A549 (cell line): Measurements from ENCODE around the gene PSMB9. TPM values are rescaled to one million over a fixed set of nuclear protein-coding genes. Genes with fewer than 3 reads are reported as not detected.

ENCODE experiments used
- ATAC-seq, 2 experiments: fragments of 200-7000 bp in 1 of 2; fragments of >200 bp in 1 of 2; cut with Nextera tagmentation in 1 of 2; cut with Tn5 transposase in 1 of 2; 3 replicates each; pipeline versions ENCODE4 v1.8.0 to v1.9.1; 2018 to 2020; ENCODE audit warnings: mild to moderate bottlenecking in 1 of 2, moderate library complexity in 1 of 2
- CTCF ChIA-PET: fragments of 300-600 bp; sonication (Branson Sonifier 250); formaldehyde crosslinking; extraction: SDS; loops from one replicate; lab custom pipeline; 2021; ENCODE audit warnings: antibody characterized with exemption, inconsistent platforms; lab: Yijun Ruan, JAX
- POLR2A ChIA-PET: fragments of 350-600 bp; formaldehyde crosslinking; extraction: SDS; loops from one replicate; lab custom pipeline; 2021; ENCODE audit warnings: antibody characterized with exemption, inconsistent platforms; lab: Yijun Ruan, JAX
- DNase-seq, 2 experiments: peaks; one replicate each; pipeline versions ENCODE4 v3.0.0 to v3.0.0-alpha.2; 2011 to 2016; ENCODE audit warnings: low read depth in 1 of 2, low spot score in 1 of 2
- FAIRE-seq: peaks from 2 replicates; lab custom pipeline; 2011; peaks lifted over from hg19 to GRCh38; lab: Jason Lieb, UNC
- H3K27ac ChIP-seq, 2 experiments: fragments of >200 bp; sonication (Bioruptor Twin); formaldehyde crosslinking; 3 replicates each; pipeline ENCODE4 v1.5.1; 2016 to 2017
- H3K4me1 ChIP-seq: fragments of >200 bp; sonication (Bioruptor Twin); formaldehyde crosslinking; 3 replicates; pipeline ENCODE4 v1.6.1; 2016
- H3K4me2 ChIP-seq: fragments of >200 bp; sonication (Bioruptor Twin); formaldehyde crosslinking; 3 replicates; pipeline ENCODE4 v1.6.1; 2016
- H3K4me3 ChIP-seq: fragments of >200 bp; sonication (Bioruptor Twin); formaldehyde crosslinking; 3 replicates; pipeline ENCODE4 v1.5.1; 2016
- H3K9me3 ChIP-seq: fragments of >200 bp; sonication (Bioruptor Twin); formaldehyde crosslinking; 3 replicates; pipeline ENCODE4 v1.6.1; 2016
- CEBPB ChIP-seq, 2 experiments: fragments of >200 bp in 1 of 2; sonication (Bioruptor Twin) in 1 of 2; formaldehyde crosslinking in 1 of 2; IDR thresholded peaks; 2 replicates each; pipeline ENCODE4 v1.6.1; 2012 to 2016
- E2F6 ChIP-seq: IDR thresholded peaks from 2 replicates; pipeline ENCODE4 v1.6.1; 2012; ENCODE audit warnings: low read depth, borderline replicate concordance
- EHF ChIP-seq: fragments of 250-450 bp; sonication (Bioruptor Pico); IDR thresholded peaks from 2 replicates; pipeline ENCODE4 v1.5.0; 2020; ENCODE audit warnings: mild to moderate bottlenecking
- EHMT2 ChIP-seq: fragments of 200-600 bp; sonication (generic); IDR thresholded peaks from 2 replicates; pipeline ENCODE4 v1.6.1; 2016; ENCODE audit warnings: antibody characterized with exemption, low read depth, mild to moderate bottlenecking, moderate library complexity
- EP300 ChIP-seq, 2 experiments: fragments of >200 bp; sonication (Bioruptor Twin); formaldehyde crosslinking; IDR thresholded peaks; 2 replicates in 1 of 2; 3 replicates in 1 of 2; pipeline ENCODE4 v1.6.1; 2016 to 2017
- ESRRA ChIP-seq: fragments of 150-350 bp; IDR thresholded peaks from 2 replicates; pipeline ENCODE4 v1.6.1; 2014; ENCODE audit warnings: mild to moderate bottlenecking, low read length, borderline replicate concordance
- FOSB ChIP-seq: fragments of 250-450 bp; sonication (Bioruptor Pico); IDR thresholded peaks from 2 replicates; pipeline ENCODE4 v1.5.0; 2020; ENCODE audit warnings: mild to moderate bottlenecking, moderate library complexity
- FOXS1 ChIP-seq: fragments of 250-450 bp; sonication (Bioruptor Pico); IDR thresholded peaks from 2 replicates; pipeline ENCODE4 v1.5.0; 2020; ENCODE audit warnings: mild to moderate bottlenecking, moderate library complexity
- HDAC2 ChIP-seq: fragments of 200-600 bp; sonication (generic); IDR thresholded peaks from 2 replicates; pipeline ENCODE4 v1.6.1; 2016
- HOXB13 ChIP-seq: fragments of 250-450 bp; sonication (Bioruptor Pico); IDR thresholded peaks from 2 replicates; pipeline ENCODE4 v1.5.0; 2020; ENCODE audit warnings: low read depth, mild to moderate bottlenecking, moderate library complexity
- JUN ChIP-seq, 2 experiments: fragments of >200 bp; sonication (Bioruptor Twin); formaldehyde crosslinking; IDR thresholded peaks; 2 replicates in 1 of 2; 3 replicates in 1 of 2; pipeline ENCODE4 v1.6.1; 2016 to 2017
- JUNB ChIP-seq: fragments of >200 bp; sonication (Bioruptor Twin); formaldehyde crosslinking; IDR thresholded peaks from 2 replicates; pipeline ENCODE4 v1.6.1; 2016
- KDM5A ChIP-seq: fragments of 200-600 bp; sonication (generic); IDR thresholded peaks from 2 replicates; pipeline ENCODE4 v1.6.1; 2016; ENCODE audit warnings: antibody characterized with exemption, mild to moderate bottlenecking
- MAX ChIP-seq: IDR thresholded peaks from 2 replicates; pipeline ENCODE4 v1.6.1; 2012
- NR3C1 ChIP-seq: fragments of >200 bp; sonication (Bioruptor Twin); formaldehyde crosslinking; IDR thresholded peaks from 3 replicates; pipeline ENCODE4 v1.6.1; 2017
- PHF8 ChIP-seq: fragments of 200-600 bp; sonication (generic); IDR thresholded peaks from 2 replicates; pipeline ENCODE4 v1.6.1; 2016; ENCODE audit warnings: low read depth, mild to moderate bottlenecking, antibody characterized with exemption, moderate library complexity, borderline replicate concordance
- POLR2A ChIP-seq: IDR thresholded peaks from 2 replicates; pipeline ENCODE4 v1.6.1; 2012; ENCODE audit warnings: mild to moderate bottlenecking, low read length
- RARB ChIP-seq: fragments of 250-450 bp; sonication (Bioruptor Pico); IDR thresholded peaks from 2 replicates; pipeline ENCODE4 v1.8.0; 2021; ENCODE audit warnings: mild to moderate bottlenecking, moderate library complexity
- TP53 ChIP-seq: fragments of 250-450 bp; sonication (Bioruptor Pico); IDR thresholded peaks from 2 replicates; pipeline ENCODE4 v1.5.0; 2021; ENCODE audit warnings: mild to moderate bottlenecking, moderate library complexity
- USF2 ChIP-seq: fragments of 450-650 bp; IDR thresholded peaks from 2 replicates; pipeline ENCODE4 v1.6.1; 2014; ENCODE audit warnings: antibody characterized with exemption
- ZC3H11A ChIP-seq: fragments of 450-650 bp; IDR thresholded peaks from 2 replicates; pipeline ENCODE4 v1.6.1; 2014; ENCODE audit warnings: antibody characterized with exemption, mild to moderate bottlenecking
- ZFP36 ChIP-seq: fragments of 450-650 bp; IDR thresholded peaks from 2 replicates; pipeline ENCODE4 v1.6.1; 2014; ENCODE audit warnings: borderline replicate concordance; ENCODE audit not compliant: partially characterized antibody
- WGBS: methylation state at CpG from one replicate; pipeline ENCODE4 v1.1.6; 2017; ENCODE audit errors: missing lambda C conversion rate; 5-methylcytosine and 5-hydroxymethylcytosine counted together
- polyA plus RNA-seq, 4 experiments: library from polyadenylated mRNA; depleted of rRNA in 3 of 4; stranded (reverse); fragments of >200 nt; fragmentation: RNase III in 1 of 4; extraction: RNeasy Plus Mini Kit Qiagen cat#74134 plus additional on column Dnase treatment in 1 of 4; gene quantifications; 2 replicates in 3 of 4; 3 replicates in 1 of 4; pipeline ENCODE4 v1.2.3, GENCODE V29; 2011 to 2017
- TF ChIP-seq, protein P1 (sequence below): IDR thresholded peaks from 2 replicates; pipeline ENCODE4 v1.6.1; 2012
- TF ChIP-seq, protein P2 (sequence below): fragments of 200-600 bp; sonication (generic); IDR thresholded peaks from 2 replicates; pipeline ENCODE4 v1.6.1; 2016; ENCODE audit warnings: antibody characterized with exemption, mild to moderate bottlenecking, moderate library complexity

PSMB9 gene
- polyA plus RNA-seq, 2 of the 4 experiments (the other 2 are of a cell fraction) = 9.2 to 12.5 TPM

GRCh38 chr6:32894085-32895005 is 40.4 kb downstream of the PSMB9 start:
- ChIA-PET CTCF (interaction anchor here (0.6 to 3.7 kb wide), 14 partner anchors 8 to 496 kb away, joined by 3 to 10 read pairs (median 4); partner anchors contain the start of genes BRD2, HLA-DMA and TAP2), POLR2A (interaction anchor here (0.8 to 3.9 kb wide), 8 partner anchors 12 to 107 kb away, joined by 3 to 47 read pairs (median 3); partner anchors contain the start of genes BRD2, HLA-DMA and HLA-DMB)
- TF ChIP-seq JUN (IDR thresholded peaks at IDR 0.05) (peak; percentile 35 to 53; a peak in 3 of 5 replicates), NR3C1 (no peak), USF2 (no peak), JUNB (no peak), RARB (no peak), FOSB (no peak), FOXS1 (no peak), EP300 (IDR thresholded peaks at IDR 0.05) (no peak), MAX (peak; percentile 46), TP53 (CRISPR knock-in tag) (0 out of 2 replicates have a peak, but pooled peaks have one; percentile 25), HDAC2 (no peak), PHF8 (0 out of 2 replicates have a peak, but pooled peaks have one; percentile 32), HOXB13 (no peak), EHF (CRISPR knock-in tag) (no peak), ZC3H11A (no peak), POLR2A (peak; percentile 70), EHMT2 (no peak)
- TF ChIP-seq, protein P1, sequence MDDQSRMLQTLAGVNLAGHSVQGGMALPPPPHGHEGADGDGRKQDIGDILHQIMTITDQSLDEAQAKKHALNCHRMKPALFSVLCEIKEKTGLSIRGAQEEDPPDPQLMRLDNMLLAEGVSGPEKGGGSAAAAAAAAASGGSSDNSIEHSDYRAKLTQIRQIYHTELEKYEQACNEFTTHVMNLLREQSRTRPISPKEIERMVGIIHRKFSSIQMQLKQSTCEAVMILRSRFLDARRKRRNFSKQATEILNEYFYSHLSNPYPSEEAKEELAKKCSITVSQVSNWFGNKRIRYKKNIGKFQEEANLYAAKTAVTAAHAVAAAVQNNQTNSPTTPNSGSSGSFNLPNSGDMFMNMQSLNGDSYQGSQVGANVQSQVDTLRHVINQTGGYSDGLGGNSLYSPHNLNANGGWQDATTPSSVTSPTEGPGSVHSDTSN = peak; percentile 92
- Histone ChIP-seq H3K4me2 (peak overlapping the region; percentile 99), H3K4me3 (peak overlapping the region; percentile 70), H3K27ac (peak overlapping the region; percentile 96 to 97), H3K9me3 (no peaks in the 10 kb centered on the region), H3K4me1 (peaks cover 15% of the 10 kb centered on the region)
- ATAC-seq = peak; percentile 99
- no peak for FAIRE-seq
- WGBS = 2% methylated on average over 14 of the region's 61 CpGs
- DNase-seq = peak; percentile 91 to 95

DNA sequence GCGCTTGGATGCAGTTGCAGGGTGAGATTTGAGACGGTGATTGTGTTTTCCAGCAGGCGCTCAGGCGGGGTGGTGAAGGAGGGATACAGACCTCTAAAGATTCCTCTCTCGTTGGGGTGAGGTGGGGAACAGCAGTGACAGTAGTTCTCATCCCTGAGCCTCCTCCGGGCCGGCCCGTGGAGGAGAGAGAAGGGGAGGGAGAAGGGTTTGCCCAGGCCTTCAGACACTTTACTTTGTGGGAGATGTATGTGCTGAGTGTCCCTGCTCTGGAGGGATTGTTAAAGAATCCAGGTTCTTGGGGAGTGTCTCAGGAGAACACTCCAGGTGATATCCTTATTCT is 41.0 kb downstream of the PSMB9 start:
- ATAC-seq (peak; percentile 67 to 74), DNase-seq (no peak), FAIRE-seq (no peak)
- Histone ChIP-seq H3K4me2 (peak overlapping the region; percentile 96), H3K9me3 (no peaks in the 10 kb centered on the region), H3K27ac (peak overlapping the region; percentile 96 to 97), H3K4me3 (peak overlapping the region; percentile 70), H3K4me1 (peaks cover 15% of the 10 kb centered on the region; the same call in 2 of the 3 replicates)
- POLR2A ChIA-PET = interaction anchor here (0.8 to 3.9 kb wide), 6 partner anchors 11 to 77 kb away, joined by 3 to 47 read pairs (median 3); partner anchors contain the start of genes HLA-DMA and HLA-DMB
- TF ChIP-seq KDM5A (peak; percentile 26; the same call in 1 of the 2 replicates), EHF (CRISPR knock-in tag) (no peak)
- CTCF ChIA-PET = interaction anchor here (0.7 to 3.7 kb wide), 10 partner anchors 10 to 90 kb away, joined by 3 to 10 read pairs (median 4); partner anchors contain the start of genes HLA-DMA and TAP2
- WGBS = 0% methylated on average over 3 of the region's 8 CpGs

DNA sequence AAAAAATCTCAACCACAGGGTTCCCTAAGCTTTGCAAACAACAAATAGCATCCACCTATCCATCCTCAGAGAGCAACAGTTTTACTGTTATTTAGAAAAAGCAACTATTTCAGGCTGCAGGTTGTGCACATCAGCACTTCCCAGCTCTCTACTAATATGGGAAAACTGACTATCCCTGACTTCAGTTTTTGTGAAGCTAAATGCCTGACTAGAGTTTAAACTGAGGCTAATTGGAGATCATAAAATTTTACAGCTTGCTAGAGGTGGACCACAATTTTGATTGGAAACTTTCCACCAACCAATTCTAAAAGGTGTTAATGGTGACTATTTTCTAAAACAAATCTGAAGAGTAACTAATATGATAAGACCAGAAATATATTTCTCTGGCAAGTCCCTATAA is 50.0 kb downstream of the PSMB9 start:
- ChIA-PET POLR2A (interaction anchor here (1.0 kb wide), 1 partner anchor 68 kb away, joined by 5 read pairs; no protein-coding TSS in a partner anchor), CTCF (interaction anchor here (0.8 to 3.3 kb wide), 8 partner anchors 10 to 82 kb away, joined by 3 to 10 read pairs (median 4); partner anchors contain the start of gene HLA-DMA)
- ATAC-seq (no peak), DNase-seq (no peak), FAIRE-seq (no peak)
- no peak overlapping the region for H3K27ac ChIP-seq
- no peaks in the 10 kb centered on the region for H3K9me3 ChIP-seq
- H3K4me3 ChIP-seq = no peak overlapping the region
- H3K4me1 ChIP-seq = peaks cover 59% of the 10 kb centered on the region
- peak overlapping the region; percentile 53; the same call in 2 of the 3 replicates for H3K4me2 ChIP-seq
- TF ChIP-seq, protein P1 = no peak
- TF ChIP-seq USF2 = no peak
- no peak for TF ChIP-seq FOXS1
- TF ChIP-seq, protein P2, sequence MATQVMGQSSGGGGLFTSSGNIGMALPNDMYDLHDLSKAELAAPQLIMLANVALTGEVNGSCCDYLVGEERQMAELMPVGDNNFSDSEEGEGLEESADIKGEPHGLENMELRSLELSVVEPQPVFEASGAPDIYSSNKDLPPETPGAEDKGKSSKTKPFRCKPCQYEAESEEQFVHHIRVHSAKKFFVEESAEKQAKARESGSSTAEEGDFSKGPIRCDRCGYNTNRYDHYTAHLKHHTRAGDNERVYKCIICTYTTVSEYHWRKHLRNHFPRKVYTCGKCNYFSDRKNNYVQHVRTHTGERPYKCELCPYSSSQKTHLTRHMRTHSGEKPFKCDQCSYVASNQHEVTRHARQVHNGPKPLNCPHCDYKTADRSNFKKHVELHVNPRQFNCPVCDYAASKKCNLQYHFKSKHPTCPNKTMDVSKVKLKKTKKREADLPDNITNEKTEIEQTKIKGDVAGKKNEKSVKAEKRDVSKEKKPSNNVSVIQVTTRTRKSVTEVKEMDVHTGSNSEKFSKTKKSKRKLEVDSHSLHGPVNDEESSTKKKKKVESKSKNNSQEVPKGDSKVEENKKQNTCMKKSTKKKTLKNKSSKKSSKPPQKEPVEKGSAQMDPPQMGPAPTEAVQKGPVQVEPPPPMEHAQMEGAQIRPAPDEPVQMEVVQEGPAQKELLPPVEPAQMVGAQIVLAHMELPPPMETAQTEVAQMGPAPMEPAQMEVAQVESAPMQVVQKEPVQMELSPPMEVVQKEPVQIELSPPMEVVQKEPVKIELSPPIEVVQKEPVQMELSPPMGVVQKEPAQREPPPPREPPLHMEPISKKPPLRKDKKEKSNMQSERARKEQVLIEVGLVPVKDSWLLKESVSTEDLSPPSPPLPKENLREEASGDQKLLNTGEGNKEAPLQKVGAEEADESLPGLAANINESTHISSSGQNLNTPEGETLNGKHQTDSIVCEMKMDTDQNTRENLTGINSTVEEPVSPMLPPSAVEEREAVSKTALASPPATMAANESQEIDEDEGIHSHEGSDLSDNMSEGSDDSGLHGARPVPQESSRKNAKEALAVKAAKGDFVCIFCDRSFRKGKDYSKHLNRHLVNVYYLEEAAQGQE = no peak
- TF ChIP-seq E2F6 = no peak
- TF ChIP-seq CEBPB (IDR thresholded peaks at IDR 0.05) = no peak
- TF ChIP-seq ESRRA = no peak
- TF ChIP-seq ZFP36 = no peak
- TF ChIP-seq, all 56 proteins: peak for 0
